HepG2 (cell line): Measurements from ENCODE around the gene NUAK2. TPM values are rescaled to one million over a fixed set of nuclear protein-coding genes. Genes with fewer than 3 reads are reported as not detected.

ENCODE experiments used
- DPF2 ChIP-seq: sonication (generic); formaldehyde crosslinking; IDR thresholded peaks from 2 replicates; pipeline ENCODE4 v1.4.0; 2020; ENCODE audit warnings: mild to moderate bottlenecking, low read depth, missing genetic modification reagents, borderline replicate concordance
- IKZF1 ChIP-seq: fragments of 450-650 bp; IDR thresholded peaks from 2 replicates; pipeline ENCODE4 v1.7.1; 2016
- KLF12 ChIP-seq: sonication (generic); formaldehyde crosslinking; IDR thresholded peaks from 2 replicates; pipeline ENCODE4 v1.4.0; 2020; ENCODE audit warnings: missing genetic modification reagents, borderline replicate concordance
- MAF1 ChIP-seq: sonication (generic); formaldehyde crosslinking; IDR thresholded peaks from 2 replicates; pipeline ENCODE4 v1.5.0; 2020; ENCODE audit warnings: missing genetic modification reagents, borderline replicate concordance
- MBD4 ChIP-seq: IDR thresholded peaks from 2 replicates; pipeline ENCODE4 v1.6.1; 2012; ENCODE audit warnings: low read length, inconsistent platforms, borderline replicate concordance
- MLX ChIP-seq: IDR thresholded peaks from 2 replicates; pipeline ENCODE4 v1.6.1; 2016
- PHF21A ChIP-seq: sonication (generic); formaldehyde crosslinking; IDR thresholded peaks from 2 replicates; pipeline ENCODE4 v1.5.0; 2020; ENCODE audit warnings: mild to moderate bottlenecking, missing genetic modification reagents
- RBAK ChIP-seq: sonication (generic); formaldehyde crosslinking; IDR thresholded peaks from 2 replicates; pipeline ENCODE4 v1.5.1; 2020; ENCODE audit warnings: mild to moderate bottlenecking, missing genetic modification reagents
- SSRP1 ChIP-seq: IDR thresholded peaks from 2 replicates; pipeline ENCODE4 v1.6.1; 2016; ENCODE audit warnings: control low read depth
- THRA ChIP-seq: sonication (generic); formaldehyde crosslinking; IDR thresholded peaks from 2 replicates; pipeline ENCODE4 v1.4.0; 2020; ENCODE audit warnings: missing genetic modification reagents, borderline replicate concordance
- U2AF2 ChIP-seq: fragments of 200-400 bp; formaldehyde crosslinking; IDR thresholded peaks from 2 replicates; pipeline ENCODE4 v1.6.1; 2017; ENCODE audit warnings: low read depth, mild to moderate bottlenecking, low read length
- ZBTB39 ChIP-seq: sonication (generic); formaldehyde crosslinking; IDR thresholded peaks from 2 replicates; pipeline ENCODE4 v1.5.0; 2020; ENCODE audit warnings: missing genetic modification reagents
- ZC3H13 ChIP-seq: sonication (generic); formaldehyde crosslinking; IDR thresholded peaks from 2 replicates; pipeline ENCODE4 v1.8.1; 2023; ENCODE audit warnings: mild to moderate bottlenecking, missing genetic modification reagents, moderate library complexity
- ZNF274 ChIP-seq: sonication (generic); formaldehyde crosslinking; IDR thresholded peaks from 2 replicates; pipeline ENCODE4 v1.5.1; 2020; ENCODE audit warnings: mild to moderate bottlenecking, missing genetic modification reagents
- ZNF431 ChIP-seq: sonication (generic); formaldehyde crosslinking; IDR thresholded peaks from 2 replicates; pipeline ENCODE4 v1.9.0; 2022; ENCODE audit warnings: missing genetic modification reagents, low read depth, mild to moderate bottlenecking, borderline replicate concordance
- ZNF446 ChIP-seq: sonication (generic); formaldehyde crosslinking; IDR thresholded peaks from 2 replicates; pipeline ENCODE4 v1.5.0; 2020; ENCODE audit warnings: mild to moderate bottlenecking, missing genetic modification reagents
- ZNF543 ChIP-seq: sonication (generic); formaldehyde crosslinking; IDR thresholded peaks from 2 replicates; pipeline ENCODE4 v1.4.0; 2020; ENCODE audit warnings: mild to moderate bottlenecking, missing genetic modification reagents
- ZNF558 ChIP-seq: sonication (generic); formaldehyde crosslinking; IDR thresholded peaks from 2 replicates; pipeline ENCODE4 v1.9.0; 2022; ENCODE audit warnings: mild to moderate bottlenecking, missing genetic modification reagents, borderline replicate concordance
- ZNF598 ChIP-seq: sonication (generic); formaldehyde crosslinking; IDR thresholded peaks from 2 replicates; pipeline ENCODE4 v1.5.1; 2020; ENCODE audit warnings: mild to moderate bottlenecking, missing genetic modification reagents, borderline replicate concordance
- ZNF83 ChIP-seq: sonication (generic); formaldehyde crosslinking; IDR thresholded peaks from 2 replicates; pipeline ENCODE4 v1.4.0; 2020; ENCODE audit warnings: missing genetic modification reagents, mild to moderate bottlenecking, borderline replicate concordance
- ZSCAN20 ChIP-seq: sonication (generic); formaldehyde crosslinking; IDR thresholded peaks from 2 replicates; pipeline ENCODE4 v1.4.0; 2020; ENCODE audit warnings: missing genetic modification reagents, mild to moderate bottlenecking, borderline replicate concordance
- ZSCAN30 ChIP-seq: sonication (generic); formaldehyde crosslinking; IDR thresholded peaks from 2 replicates; pipeline ENCODE4 v1.5.0; 2020; ENCODE audit warnings: mild to moderate bottlenecking, missing genetic modification reagents
- polyA plus RNA-seq, 8 experiments: library from polyadenylated mRNA; depleted of rRNA in 3 of 8; stranded (reverse) in 7 of 8; unstranded in 1 of 8; fragments of >200 nt; fragmentation: Illumina TruSeq in 4 of 8; extraction: Trizol in 4 of 8; gene quantifications; 2 replicates each; pipeline versions ENCODE4 v1.2.1 to v1.2.3, GENCODE V29; 2011 to 2016; ENCODE audit warnings: low read depth in 4 of 8, missing spikeins in 1 of 8, mixed read lengths in 1 of 8; ENCODE audit not compliant: insufficient read depth in 1 of 8
- total RNA-seq, 5 experiments: library from RNA; depleted of rRNA; stranded (reverse); fragments of >200 nt; fragmentation: Illumina TruSeq; extraction: Trizol; gene quantifications; 2 replicates each; pipeline ENCODE4 v1.2.3, GENCODE V29; 2016; ENCODE audit warnings: low read depth in 1 of 5
- TF ChIP-seq, protein P1 (sequence below): sonication (generic); formaldehyde crosslinking; IDR thresholded peaks from 2 replicates; pipeline ENCODE4 v1.8.1; 2023; ENCODE audit warnings: missing genetic modification reagents, mild to moderate bottlenecking, borderline replicate concordance
- TF ChIP-seq, protein P2 (sequence below): sonication (generic); formaldehyde crosslinking; IDR thresholded peaks from 2 replicates; pipeline ENCODE4 v1.4.0; 2020; ENCODE audit warnings: missing genetic modification reagents, borderline replicate concordance

Gene NUAK2
- total and polyA plus RNA-seq, 2 of the 13 experiments (the other 11 are each of a cell fraction or from before 2014, with no cell fraction given) = 0.75 to 1.1 TPM

DNA sequence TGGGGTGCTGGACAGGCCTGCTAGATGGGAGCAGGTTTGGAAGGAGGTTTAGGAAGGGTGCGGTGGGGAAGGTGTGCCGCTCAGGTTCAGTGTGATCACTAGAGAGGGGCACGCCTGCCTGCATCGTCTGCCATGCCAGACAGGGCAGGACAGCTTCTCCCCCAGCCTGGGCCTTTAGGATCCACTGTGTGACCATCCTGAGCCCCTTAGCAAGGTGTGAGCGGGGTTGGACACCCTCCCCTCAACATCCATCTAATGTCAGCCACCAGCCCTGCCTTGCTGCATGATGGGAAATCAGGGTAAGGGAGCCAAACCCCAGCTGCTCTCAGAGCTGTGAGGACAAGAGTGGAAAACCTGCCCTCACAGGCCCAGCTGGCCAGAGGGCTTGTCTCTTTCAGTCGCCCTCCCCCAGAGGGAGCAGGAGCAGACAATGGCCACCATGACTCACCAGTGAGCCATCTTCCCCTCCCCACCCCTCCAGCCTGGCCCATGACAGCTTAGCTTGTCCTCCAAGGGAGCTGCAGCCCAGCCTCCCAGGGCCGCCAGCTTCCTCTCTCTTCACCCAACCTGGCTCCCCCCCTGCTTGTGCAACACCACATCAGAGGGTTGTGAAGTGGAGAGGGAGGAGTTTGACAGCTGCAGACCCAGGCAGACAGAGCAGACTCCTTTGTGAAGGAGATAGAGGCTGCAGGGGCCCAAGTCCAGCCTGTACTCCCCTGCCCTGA lies 37.0 kb downstream of the NUAK2 start (continued):
- no peak for TF ChIP-seq IKZF1
- no peak for TF ChIP-seq ZC3H13
- TF ChIP-seq ZNF543 (CRISPR knock-in tag) = peak; percentile 81; the same call in 1 of the 2 replicates
- TF ChIP-seq, protein P1, sequence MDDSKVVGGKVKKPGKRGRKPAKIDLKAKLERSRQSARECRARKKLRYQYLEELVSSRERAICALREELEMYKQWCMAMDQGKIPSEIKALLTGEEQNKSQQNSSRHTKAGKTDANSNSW (CRISPR knock-in tag) = no peak
- TF ChIP-seq ZNF598 = no peak
- no peak for TF ChIP-seq ZNF431 (CRISPR knock-in tag)
- TF ChIP-seq, protein P2, sequence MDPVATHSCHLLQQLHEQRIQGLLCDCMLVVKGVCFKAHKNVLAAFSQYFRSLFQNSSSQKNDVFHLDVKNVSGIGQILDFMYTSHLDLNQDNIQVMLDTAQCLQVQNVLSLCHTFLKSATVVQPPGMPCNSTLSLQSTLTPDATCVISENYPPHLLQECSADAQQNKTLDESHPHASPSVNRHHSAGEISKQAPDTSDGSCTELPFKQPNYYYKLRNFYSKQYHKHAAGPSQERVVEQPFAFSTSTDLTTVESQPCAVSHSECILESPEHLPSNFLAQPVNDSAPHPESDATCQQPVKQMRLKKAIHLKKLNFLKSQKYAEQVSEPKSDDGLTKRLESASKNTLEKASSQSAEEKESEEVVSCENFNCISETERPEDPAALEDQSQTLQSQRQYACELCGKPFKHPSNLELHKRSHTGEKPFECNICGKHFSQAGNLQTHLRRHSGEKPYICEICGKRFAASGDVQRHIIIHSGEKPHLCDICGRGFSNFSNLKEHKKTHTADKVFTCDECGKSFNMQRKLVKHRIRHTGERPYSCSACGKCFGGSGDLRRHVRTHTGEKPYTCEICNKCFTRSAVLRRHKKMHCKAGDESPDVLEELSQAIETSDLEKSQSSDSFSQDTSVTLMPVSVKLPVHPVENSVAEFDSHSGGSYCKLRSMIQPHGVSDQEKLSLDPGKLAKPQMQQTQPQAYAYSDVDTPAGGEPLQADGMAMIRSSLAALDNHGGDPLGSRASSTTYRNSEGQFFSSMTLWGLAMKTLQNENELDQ (CRISPR knock-in tag) = no peak
- no peak for TF ChIP-seq ZNF274 (CRISPR knock-in tag)
- TF ChIP-seq ZSCAN20 = no peak
- no peak for TF ChIP-seq ZBTB39 (CRISPR knock-in tag)
- TF ChIP-seq ZNF558 (CRISPR knock-in tag) = no peak
- peak; percentile 78 for TF ChIP-seq DPF2 (CRISPR knock-in tag)
- TF ChIP-seq KLF12 (CRISPR knock-in tag) = no peak
- TF ChIP-seq ZNF83 = no peak
- 0 out of 2 replicates have a peak, but pooled peaks have one; percentile 46 for TF ChIP-seq MLX (CRISPR knock-in tag)
- no peak for TF ChIP-seq RBAK (CRISPR knock-in tag)
- peak; percentile 46; the same call in 1 of the 2 replicates for TF ChIP-seq SSRP1
- TF ChIP-seq MBD4 = no peak
- TF ChIP-seq THRA (CRISPR knock-in tag) = peak; percentile 63; the same call in 1 of the 2 replicates
- no peak for TF ChIP-seq U2AF2
- TF ChIP-seq ZNF446 (CRISPR knock-in tag) = no peak
- no peak for TF ChIP-seq ZSCAN30 (CRISPR knock-in tag)
- no peak for TF ChIP-seq MAF1 (CRISPR knock-in tag)
- TF ChIP-seq PHF21A (CRISPR knock-in tag) = peak; percentile 86
